Parathyroid adenoma (tissue), 2 donors: Measurements from ENCODE around the gene MAIP1.

Experiments used
- H2AFZ ChIP-seq: fragments of 300-600 bp; sonication (generic); one replicate; pipeline ENCODE4 v1.7.0; 2017; ENCODE audit warnings: antibody characterized with exemption, mild to moderate bottlenecking
- H3K27ac ChIP-seq: fragments of 300-600 bp; sonication (generic); one replicate; pipeline ENCODE4 v1.7.0; 2017
- H3K27me3 ChIP-seq: fragments of 300-600 bp; sonication (generic); one replicate; pipeline ENCODE4 v1.7.0; 2017; ENCODE audit warnings: low read length; ENCODE audit not compliant: control insufficient read depth, insufficient read depth
- H3K36me3 ChIP-seq: fragments of 300-600 bp; sonication (generic); one replicate; pipeline ENCODE4 v1.7.0; 2017; ENCODE audit warnings: low read length; ENCODE audit not compliant: control insufficient read depth, insufficient read depth
- H3K4me1 ChIP-seq: fragments of 300-600 bp; sonication (generic); one replicate; pipeline ENCODE4 v1.7.0; 2017; ENCODE audit warnings: control low read depth
- H3K4me2 ChIP-seq: fragments of 300-600 bp; sonication (generic); one replicate; pipeline ENCODE4 v1.7.0; 2017; ENCODE audit warnings: low read length
- H3K4me3 ChIP-seq: fragments of 300-600 bp; sonication (generic); one replicate; pipeline ENCODE4 v1.7.0; 2017; ENCODE audit warnings: low read depth, low read length
- H3K79me2 ChIP-seq: fragments of 300-600 bp; sonication (generic); one replicate; pipeline ENCODE4 v1.7.0; 2017; ENCODE audit warnings: control low read depth
- H3K9ac ChIP-seq: fragments of 300-600 bp; sonication (generic); one replicate; pipeline ENCODE4 v1.7.0; 2017; ENCODE audit warnings: mild to moderate bottlenecking
- H3K9me3 ChIP-seq: fragments of 300-600 bp; sonication (generic); one replicate; pipeline ENCODE4 v1.7.0; 2017; ENCODE audit warnings: low read length; ENCODE audit not compliant: control insufficient read depth
- CTCF ChIP-seq: fragments of 300-600 bp; sonication (generic); IDR thresholded peaks from one replicate; pipeline ENCODE4 v1.7.0; 2017; ENCODE audit warnings: antibody characterized with exemption, mild to moderate bottlenecking
- donor health status: primary hyperparathyroidism.

The MAIP1 gene

GRCh38 chr2:199955339-199956061 is at the start of gene MAIP1, which contains the start of gene TYW5:
MAIP1 (plus strand) TSS chr2:199955582; CDS start chr2:199955799, 217 bp downstream.
TYW5 (minus strand) TSS chr2:199955491; CDS start chr2:199955470, 21 bp downstream.
- Histone ChIP-seq H3K9ac (peak within 1 kb of the TSS; percentile 56), H3K4me2 (peak within 1 kb of the TSS; percentile 91), H3K27ac (peak within 1 kb of the TSS; percentile 91), H3K4me1 (peaks cover 10% of the 10 kb centered on the region), H3K9me3 (no peaks in the 10 kb centered on the region), H3K27me3 (no peaks in the 10 kb centered on the region), H2AFZ (peak within 1 kb of the TSS; percentile 91), H3K4me3 (peak within 1 kb of the TSS; percentile 86), H3K36me3 (no peaks in the 10 kb centered on the region), H3K79me2 (peaks cover 28% of the 10 kb centered on the region)
- TF ChIP-seq CTCF, result peak; percentile 28

- Histone ChIP-seq H3K79me2 (peaks cover under 1% of the 10 kb centered on the region), H3K27me3 (no peaks in the 10 kb centered on the region), H3K4me2 (no peak overlapping the region), H3K9ac (no peak overlapping the region), H2AFZ (no peak overlapping the region), H3K4me1 (peaks cover 7% of the 10 kb centered on the region), H3K9me3 (no peaks in the 10 kb centered on the region), H3K36me3 (no peaks in the 10 kb centered on the region), H3K4me3 (no peak overlapping the region), H3K27ac (no peak overlapping the region)
- no peak for TF ChIP-seq CTCF
Observed at GRCh38 chr2:199907008-199907714, 48.2 kb upstream of the MAIP1 start.

GRCh38 chr2:199910338-199911051 is 44.9 kb upstream of the MAIP1 start:
- H3K27ac ChIP-seq, result peak overlapping the region; percentile 92

More at GRCh38 chr2:199910338-199911051, 44.9 kb upstream of the MAIP1 start:
- H3K9me3 ChIP-seq, result no peaks in the 10 kb centered on the region
- peaks cover 16% of the 10 kb centered on the region for H3K4me1 ChIP-seq
- peak overlapping the region; percentile 96 for H3K4me3 ChIP-seq
- H3K36me3 ChIP-seq, result no peaks in the 10 kb centered on the region
- peak overlapping the region; percentile 97 for H3K4me2 ChIP-seq
- TF ChIP-seq CTCF, result no peak
- no peak overlapping the region for H3K9ac ChIP-seq
- peaks cover 10% of the 10 kb centered on the region for H3K79me2 ChIP-seq
- H2AFZ ChIP-seq, result peak overlapping the region; percentile 96
- H3K27me3 ChIP-seq, result no peaks in the 10 kb centered on the region
